ENCODE results near the gene HTD2. TPM values are rescaled to one million over a fixed set of nuclear protein-coding genes. Genes with fewer than 3 reads are reported as not detected.

Gene HTD2
- total and polyA plus RNA-seq, 2 donors (not counting 3 experiments of a cell fraction or from before 2014, with no cell fraction given) = 8.2 to 10.3 TPM

GRCh38 chr3:58329922-58330413, 23.6 kb downstream of the HTD2 start:
- dilution Hi-C loops (cut with MboI; ENCODE audit: extremely low pct_ligation_motif_present, low sequenced_read_pairs) = no loop called here
- no peak overlapping the region for H3K27ac ChIP-seq (ENCODE audit: insufficient read depth, low read depth, low read length)
- ChIA-PET POLR2A (no interaction called here), CTCF (interaction anchor here (0.8 to 2.9 kb wide), 2 partner anchors 23 to 162 kb away, joined by 3 to 10 read pairs; partner anchors contain the start of genes HTD2, KCTD6 and RPP14)
- peaks cover 20% of the 10 kb centered on the region for H3K4me1 ChIP-seq (ENCODE audit: control insufficient read depth, extremely low read depth, insufficient read depth, low read length)
- no peaks in the 10 kb centered on the region for H3K27me3 ChIP-seq (ENCODE audit: control insufficient read depth in 2 of 2, insufficient read depth in 2 of 2, low read length in 2 of 2)
- no peaks in the 10 kb centered on the region for H3K9me3 ChIP-seq (replicated peaks; ENCODE audit: control insufficient read depth, insufficient read depth, low read length)
- no peaks in the 10 kb centered on the region for H3K36me3 ChIP-seq (ENCODE audit: control insufficient read depth in 2 of 2, extremely low read depth in 1 of 2, insufficient read depth in 2 of 2, low read length in 2 of 2)
- no peak overlapping the region for H3K4me2 ChIP-seq (ENCODE audit: insufficient read depth, low read length)
- no peak overlapping the region for H3K9ac ChIP-seq (replicated peaks; ENCODE audit: extremely low read depth, insufficient read depth, low read length)
- no peak overlapping the region for H2AFZ ChIP-seq (ENCODE audit: low read depth, low read length)
- H3K79me2 ChIP-seq (ENCODE audit: control insufficient read depth, insufficient read depth, low read length) = peaks cover 3% of the 10 kb centered on the region
- intact Hi-C loops (cut with micrococcal nuclease) = loop anchor here (5.0 to 10.0 kb wide), 3 partner anchors 102 to 1565 kb away; partner anchors contain the start of gene PDHB
- FAIRE-seq (no peak), DNase-seq (ENCODE audit: low read depth, low spot score) (no peak)
- no peaks in the 10 kb centered on the region for H4K20me1 ChIP-seq (replicated peaks; ENCODE audit: control insufficient read depth, extremely low read depth, insufficient read depth, low read length)
- no peak overlapping the region for H3K4me3 ChIP-seq (replicated peaks in 1 of 3; ENCODE audit: insufficient read depth in 1 of 3, low read depth in 1 of 3, low read length in 3 of 3)
- TF ChIP-seq POLR2AphosphoS5 (IDR thresholded peaks at IDR 0.05; ENCODE audit: insufficient read depth, low read depth, low read length) (no peak), MAX (IDR thresholded peaks at IDR 0.05; ENCODE audit: insufficient read depth, insufficient read length) (no peak), EZH2 (IDR thresholded peaks at IDR 0.05; ENCODE audit: borderline replicate concordance, low read depth, low read length, severe bottlenecking) (no peak), CTCF (IDR thresholded peaks at IDR 0.05; ENCODE audit: extremely low read depth in 1 of 2, insufficient read depth in 1 of 2, low read depth in 1 of 2, low read length in 2 of 2) (no peak), MYC (IDR thresholded peaks at IDR 0.05; ENCODE audit: low read depth, low read length) (no peak), GATA2 (IDR thresholded peaks at IDR 0.05; ENCODE audit: insufficient read depth, insufficient read length, low read depth, low read length) (no peak), FOS (IDR thresholded peaks at IDR 0.05; ENCODE audit: borderline replicate concordance, insufficient read depth, low read length) (no peak), JUN (IDR thresholded peaks at IDR 0.05; ENCODE audit: borderline replicate concordance, insufficient read depth, insufficient read length, low read depth) (no peak), POLR2A (IDR thresholded peaks at IDR 0.05; ENCODE audit: low read depth, low read length) (no peak)
- no peaks in the 10 kb centered on the region for H3K9me1 ChIP-seq (replicated peaks; ENCODE audit: control insufficient read depth, extremely low read depth, insufficient read depth, low read length)
- no TSS peak for BruUV-seq (replicated peaks)

All from endothelial cell of umbilical vein (primary cell).